Astrocyte of the hippocampus (primary cell): ENCODE measurements around the gene ZNF462.

ENCODE experiments used
- DNase-seq: peaks from one replicate; pipeline ENCODE4 v3.0.0; 2011; ENCODE audit warnings: low read depth, low spot score

Gene ZNF462

GRCh38 chr9:106925392-106925791, 62.4 kb downstream of the ZNF462 start:
- DNase-seq, result no peak

- no peak for DNase-seq
Observed at GRCh38 chr9:106927916-106928315, 65.0 kb downstream of the ZNF462 start.

- no peak for DNase-seq
Observed at GRCh38 chr9:106928350-106928749, 65.4 kb downstream of the ZNF462 start.

DNA sequence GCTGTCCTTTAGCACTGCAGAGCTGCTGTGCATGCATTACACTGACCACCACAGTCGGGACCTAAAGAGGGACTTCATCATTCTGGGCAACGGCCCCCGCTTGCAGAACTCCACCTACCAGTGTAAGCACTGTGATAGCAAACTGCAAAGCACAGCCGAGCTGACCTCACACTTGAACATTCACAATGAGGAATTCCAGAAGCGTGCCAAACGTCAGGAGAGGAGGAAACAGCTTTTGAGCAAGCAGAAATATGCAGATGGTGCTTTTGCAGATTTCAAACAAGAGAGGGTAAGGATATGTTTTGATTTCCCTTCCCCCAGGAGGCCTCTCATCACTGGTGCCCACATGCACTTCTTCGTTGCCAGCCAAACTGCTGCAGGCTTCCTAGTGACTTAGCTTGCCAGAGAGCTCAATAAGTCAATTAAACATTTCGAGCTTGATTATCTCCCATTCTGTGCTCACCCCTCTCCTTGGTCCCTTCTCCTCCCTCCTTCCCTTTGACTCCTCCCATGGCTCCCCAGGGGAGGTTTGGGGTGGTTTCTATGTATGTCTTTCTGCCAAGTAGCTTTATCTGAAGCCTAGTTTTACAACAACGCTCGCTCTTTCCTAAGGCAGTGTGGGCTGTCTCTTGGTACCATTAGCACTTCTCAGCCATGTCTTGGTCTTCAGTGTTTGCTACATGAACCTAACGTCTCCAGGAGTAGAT, 66.7 kb downstream of the ZNF462 start:
- DNase-seq, result peak; percentile 39

DNA sequence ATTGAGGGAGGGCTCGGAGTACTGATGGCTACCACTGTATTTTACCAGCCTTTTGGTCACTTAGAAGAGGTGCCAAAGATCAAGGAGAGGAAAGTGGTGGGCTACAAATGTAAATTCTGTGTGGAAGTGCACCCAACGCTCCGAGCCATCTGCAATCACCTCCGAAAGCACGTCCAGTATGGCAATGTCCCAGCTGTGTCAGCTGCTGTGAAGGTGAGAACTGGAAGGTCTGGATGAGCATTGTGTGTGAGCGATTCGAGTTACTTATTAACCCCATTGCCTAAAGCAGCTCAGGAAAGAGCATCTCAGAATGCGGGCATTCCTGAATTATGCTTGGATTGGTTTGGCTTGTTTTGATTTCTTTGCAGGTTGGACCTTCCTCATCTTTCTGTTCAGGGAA, 67.5 kb downstream of the ZNF462 start:
- DNase-seq, result no peak

GRCh38 chr9:106931466-106931865, 68.5 kb downstream of the ZNF462 start:
- DNase-seq, result no peak

- DNase-seq, result no peak
Observed at GRCh38 chr9:106932178-106932577, 69.2 kb downstream of the ZNF462 start.

DNA sequence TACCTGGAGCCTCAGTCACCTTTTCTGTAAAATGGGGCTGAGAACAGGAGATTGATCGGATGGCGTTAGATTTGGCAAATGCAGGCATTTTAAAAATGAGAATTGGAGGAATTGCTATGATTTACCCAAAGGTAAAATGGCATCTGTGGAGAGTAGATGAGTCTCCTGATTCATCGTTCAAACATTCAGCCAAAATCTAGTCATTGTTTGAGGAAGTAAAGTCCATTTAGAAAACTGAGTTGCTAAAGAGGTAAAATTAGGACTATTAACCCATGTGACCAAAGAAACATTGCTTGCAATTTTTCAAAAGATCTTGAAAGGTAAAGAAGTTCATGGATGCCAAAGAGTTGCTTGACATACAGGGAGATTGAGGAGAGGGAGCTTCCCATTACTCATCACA, 69.7 kb downstream of the ZNF462 start:
- no peak for DNase-seq

GRCh38 chr9:106933470-106933869, 70.5 kb downstream of the ZNF462 start:
- DNase-seq, result no peak

DNA sequence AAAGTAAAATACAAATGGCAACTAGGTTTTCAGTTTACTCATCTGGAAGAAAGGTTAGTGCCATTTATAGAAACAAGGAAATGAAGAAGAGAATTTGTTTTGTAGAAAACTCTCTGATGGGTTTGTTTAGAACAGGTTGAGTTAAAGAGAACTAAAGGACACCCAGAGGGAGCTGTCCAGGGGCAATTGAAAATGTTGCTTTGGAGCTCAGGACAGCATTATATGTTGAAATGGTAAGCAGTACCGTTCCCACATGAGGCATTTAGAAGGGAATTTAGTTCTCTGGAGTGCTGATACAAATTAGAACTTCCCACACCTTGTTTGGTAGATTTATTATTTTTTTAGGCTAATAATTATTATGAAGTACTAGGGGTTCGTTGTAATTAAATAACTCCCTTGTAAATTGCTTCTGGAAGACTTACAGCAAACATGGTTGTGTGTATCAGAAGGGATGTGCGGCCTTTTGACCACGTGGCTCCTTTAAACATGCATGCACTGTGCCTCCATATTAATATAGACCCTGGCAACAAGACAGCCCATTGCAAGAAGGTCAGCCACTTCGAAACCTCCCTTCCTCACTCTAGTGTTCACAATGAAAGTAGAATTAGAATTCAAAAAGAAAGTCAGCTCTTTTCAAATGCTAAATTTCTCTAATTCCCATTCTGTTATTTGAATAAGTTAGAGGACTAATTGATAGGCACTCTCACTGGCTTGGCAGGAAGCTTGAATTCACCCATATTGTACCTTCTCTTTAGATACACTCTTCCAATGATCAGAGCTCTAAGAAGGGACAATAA, 71.7 kb downstream of the ZNF462 start:
- DNase-seq, result no peak

DNA sequence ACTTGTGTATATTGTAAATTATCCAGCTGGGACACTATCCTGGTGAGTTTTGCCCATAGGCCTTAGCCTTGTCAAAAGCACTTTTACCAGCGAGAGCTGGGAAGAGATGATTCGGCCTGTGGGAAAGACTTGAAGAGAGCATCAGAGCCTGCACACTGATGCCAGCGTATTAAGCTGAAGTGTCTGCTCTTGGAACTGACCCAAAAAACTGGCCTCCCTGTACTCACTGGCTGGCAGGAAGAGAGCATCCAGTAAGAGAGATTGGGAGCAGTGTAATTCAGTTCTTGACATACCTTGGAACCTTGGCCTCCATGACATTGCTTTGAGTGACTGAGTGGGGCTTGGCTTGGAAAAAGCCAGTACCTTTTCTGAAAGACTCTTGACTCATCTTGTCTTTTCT, 73.7 kb downstream of the ZNF462 start:
- no peak for DNase-seq

DNA sequence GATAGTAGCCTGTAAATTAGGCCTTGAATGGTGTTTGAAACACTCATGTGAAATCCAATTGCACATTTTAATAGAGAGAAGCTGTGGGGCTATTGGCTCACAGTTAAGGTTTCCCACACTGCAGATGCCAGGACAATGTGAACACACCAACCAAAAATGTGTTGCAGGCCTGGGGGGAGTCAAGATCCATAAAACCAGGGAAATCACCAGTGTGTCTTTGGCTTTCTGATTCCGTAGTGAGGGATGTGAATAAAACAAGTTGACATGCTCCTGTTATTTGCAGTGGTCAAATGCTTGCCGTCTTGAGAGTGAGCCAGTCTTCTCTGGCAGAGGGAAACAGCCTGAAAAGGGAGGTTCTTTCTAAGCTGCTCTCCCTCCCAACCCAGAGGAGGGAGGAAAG, 79.0 kb downstream of the ZNF462 start:
- DNase-seq, result peak; percentile 28

DNA sequence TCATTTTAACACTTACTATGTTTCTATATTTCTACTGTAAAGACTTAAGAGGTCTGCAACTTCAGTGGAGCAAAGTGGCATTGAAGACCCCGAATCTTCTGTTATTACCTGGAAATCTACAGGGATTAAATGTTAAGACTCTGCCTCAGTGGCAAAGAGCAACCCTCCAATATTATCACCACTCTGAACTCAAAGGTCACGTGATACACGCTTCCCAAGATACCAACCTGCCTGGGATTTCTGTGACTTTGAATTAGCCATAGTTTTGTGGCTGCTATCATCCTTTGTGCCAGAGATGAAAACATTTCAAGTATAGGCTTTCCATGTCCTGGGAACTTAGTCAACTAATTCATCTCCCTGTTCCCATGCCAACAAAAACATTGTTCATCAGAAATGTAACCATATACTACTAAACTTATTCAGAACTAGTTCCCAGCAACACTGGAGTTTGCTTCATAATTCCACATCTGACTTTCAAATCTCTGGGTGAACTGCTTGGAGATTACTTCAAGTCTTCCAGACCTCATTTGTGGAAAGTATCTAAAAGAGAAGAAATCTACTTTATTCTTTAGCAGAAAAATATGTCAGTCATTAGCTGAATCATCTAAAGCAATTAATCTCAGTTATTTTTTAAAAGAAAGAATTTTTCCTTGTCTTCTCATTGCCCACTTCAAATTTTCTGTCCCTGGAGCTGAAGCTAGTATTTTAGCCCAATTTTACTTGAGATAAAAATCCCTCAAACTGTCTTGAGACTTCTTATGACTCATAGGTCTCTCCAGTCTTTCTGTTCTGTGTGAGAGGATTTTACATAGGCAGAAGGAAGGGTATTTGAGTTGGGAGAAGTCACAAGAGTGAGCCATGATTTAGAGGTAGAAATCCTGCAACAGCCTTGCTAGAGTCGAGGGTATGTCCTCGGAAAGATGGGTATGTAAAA, 83.0 kb downstream of the ZNF462 start:
- peak; percentile 77 for DNase-seq

DNA sequence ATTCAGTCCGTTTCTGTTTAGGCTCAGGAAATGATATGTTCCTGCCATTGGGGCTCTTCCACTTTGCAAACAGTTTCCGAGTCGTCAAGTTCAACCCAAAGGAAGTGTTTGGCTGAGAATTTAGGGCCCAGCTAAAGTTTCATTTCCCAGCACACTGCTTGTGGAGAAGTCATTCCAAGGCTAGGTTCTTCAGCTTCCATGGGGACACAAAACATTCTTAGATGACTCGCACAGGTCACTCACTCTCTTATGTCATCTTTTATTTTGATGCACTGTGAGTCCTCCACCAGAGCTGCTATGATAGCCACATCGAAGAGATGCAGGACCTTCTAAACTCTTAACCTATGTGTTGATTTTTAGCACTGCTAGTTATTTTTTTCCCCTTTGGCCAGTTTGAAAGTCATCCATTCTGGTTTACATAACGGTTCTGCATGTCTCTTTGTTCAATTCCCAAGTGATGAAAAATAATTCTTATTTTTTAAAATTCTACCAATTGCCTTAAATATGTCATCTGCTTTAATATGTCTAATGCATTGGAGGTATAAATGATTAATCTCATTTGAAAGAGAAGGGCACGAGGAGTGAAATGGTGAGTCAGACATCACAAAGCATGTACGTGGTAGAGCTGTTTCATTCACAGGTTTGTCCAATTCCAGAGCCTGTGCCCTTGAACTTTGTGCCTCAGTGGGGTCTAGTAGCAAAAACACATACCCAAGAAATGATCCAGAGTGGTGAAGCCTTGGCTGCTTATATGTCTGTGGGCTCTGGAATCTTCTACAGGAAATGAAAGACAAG, 84.3 kb downstream of the ZNF462 start:
- no peak for DNase-seq

GRCh38 chr9:106953174-106953573, 90.2 kb downstream of the ZNF462 start:
- peak; percentile 45 for DNase-seq

DNA sequence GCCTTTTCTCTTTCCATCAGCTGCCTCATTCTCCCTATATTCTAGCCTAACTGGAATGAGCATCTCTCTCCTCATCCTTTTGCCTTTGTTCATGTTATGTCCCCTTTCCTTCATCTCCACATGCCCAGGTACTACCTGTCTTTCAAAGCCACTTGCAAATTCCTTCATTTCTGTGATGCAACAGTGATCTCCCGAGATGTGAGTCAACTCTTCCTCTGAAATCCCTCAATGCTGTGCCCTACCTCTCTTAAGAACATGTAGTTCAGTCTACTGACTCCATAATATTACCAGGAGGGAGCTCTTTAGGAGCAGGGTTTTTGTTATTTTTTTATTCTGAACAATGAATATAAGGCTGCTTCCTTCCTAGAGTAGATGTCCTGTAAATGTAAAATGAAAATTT, 91.6 kb downstream of the ZNF462 start:
- no peak for DNase-seq

DNA sequence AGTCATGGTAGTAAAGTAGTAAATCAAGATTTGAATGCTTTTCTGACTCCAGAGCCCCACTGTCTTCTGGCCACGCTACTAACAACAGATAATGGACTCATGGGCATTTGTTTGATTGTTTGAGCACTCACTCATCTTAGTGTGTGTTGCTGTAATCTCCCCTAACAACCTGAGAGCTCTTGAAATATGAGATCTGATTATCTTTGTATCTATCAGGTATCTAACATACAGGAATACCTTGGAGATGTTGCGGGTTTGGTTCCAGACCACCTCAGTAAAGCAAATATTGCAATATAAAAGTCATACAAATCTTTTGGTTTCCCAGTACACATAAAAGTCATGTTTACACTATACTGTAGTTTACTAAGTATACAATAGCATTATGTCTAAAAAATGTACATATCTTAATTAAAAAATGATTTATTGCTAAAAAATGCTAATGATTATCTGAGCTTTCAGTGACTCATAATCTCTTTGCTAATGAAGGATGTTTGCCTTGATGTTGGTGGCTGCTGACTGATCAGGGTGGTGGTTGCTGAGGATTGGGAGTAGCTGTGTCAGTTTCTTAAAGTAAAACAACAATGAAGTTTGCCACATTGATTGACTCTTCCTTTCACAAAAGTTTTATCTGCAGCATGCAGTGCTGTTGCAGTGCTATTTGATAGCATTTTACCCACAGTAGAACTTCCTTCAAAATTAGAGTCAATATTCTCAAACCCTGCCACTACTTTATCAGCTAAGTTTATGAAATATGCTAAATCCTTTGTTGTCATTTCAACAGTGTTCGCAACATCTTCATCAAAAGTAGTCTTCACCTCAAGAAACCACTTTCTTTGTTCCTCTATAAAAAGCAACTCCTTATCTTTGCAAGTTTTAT, 92.2 kb downstream of the ZNF462 start:
- no peak for DNase-seq

- DNase-seq, result peak; percentile 78
Observed at GRCh38 chr9:106956971-106957370, 94.0 kb downstream of the ZNF462 start.

- DNase-seq, result peak; percentile 65
Observed at GRCh38 chr9:106958955-106959657, 96.1 kb downstream of the ZNF462 start.

GRCh38 chr9:106960258-106960657, 97.3 kb downstream of the ZNF462 start:
- no peak for DNase-seq
